Measurements from ENCODE around the gene HUWE1. TPM values are rescaled to one million over a fixed set of nuclear protein-coding genes. Genes with fewer than 3 reads are reported as not detected.

The HUWE1 gene
- total RNA-seq: 100 to 1,000 TPM; 246 to 260 TPM
- 131 TPM for polyA plus RNA-seq (ENCODE audit: insufficient read depth, low read depth, low replicate concordance)
- long read RNA-seq, donor 1, full-length matches to known transcripts: 1 of 47 reads
- long read RNA-seq, donor 1, partial matches to known transcripts: 46 of 47 reads
- long read RNA-seq, donor 1, other reads (novel, unspliced or antisense): 0 of 47 reads
- long read RNA-seq, donor 2, partial matches to known transcripts: 11 of 12 reads
- long read RNA-seq, donor 2, other reads (novel, unspliced or antisense): 0 of 12 reads

GRCh38 chrX:53686151-53686885 is at the start of gene HUWE1:
HUWE1 (minus strand) TSS chrX:53686719; CDS start chrX:53654107, 32,612 bp downstream.
- no peaks in the 10 kb centered on the region for H3K9me3 ChIP-seq
- H3K4me3 ChIP-seq: peak within 1 kb of the TSS; percentile 60 to 79
- no peaks in the 10 kb centered on the region for H3K27me3 ChIP-seq
- H3K36me3 ChIP-seq (ENCODE audit: low read depth, missing control alignments): no peaks in the 10 kb centered on the region
- WGBS, 2 donors: 0% methylated on average over 1 to 13 of the region's 61 CpGs
- peak; percentile 87 for DNase-seq
- no peak for TF ChIP-seq CTCF (IDR thresholded peaks at IDR 0.05)
- no peak for TF ChIP-seq POLR2A (IDR thresholded peaks at IDR 0.05)
- peak within 1 kb of the TSS; percentile 82 to 90 for H3K27ac ChIP-seq
- H3K4me1 ChIP-seq: no peaks in the 10 kb centered on the region
- intact Hi-C loops (cut with DNase I; ENCODE audit: low total_unique reads): no loop called here

- 57 to 66% methylated on average over 2 of the region's 2 CpGs for WGBS, 2 donors
- H3K36me3 ChIP-seq (ENCODE audit: low read depth, missing control alignments): no peaks in the 10 kb centered on the region
- H3K27me3 ChIP-seq: no peaks in the 10 kb centered on the region
- H3K4me3 ChIP-seq: no peak overlapping the region
- intact Hi-C loops (cut with DNase I; ENCODE audit: low total_unique reads): no loop called here
- no peak overlapping the region for H3K27ac ChIP-seq
- TF ChIP-seq CTCF (IDR thresholded peaks at IDR 0.05): no peak
- TF ChIP-seq POLR2A (IDR thresholded peaks at IDR 0.05): no peak
- H3K9me3 ChIP-seq: no peaks in the 10 kb centered on the region
- H3K4me1 ChIP-seq: no peaks in the 10 kb centered on the region
- no peak for DNase-seq
Measured at GRCh38 chrX:53732797-53733196, 46.3 kb upstream of the HUWE1 start.

GRCh38 chrX:53729751-53730150 is 43.2 kb upstream of the HUWE1 start:
- H3K36me3 ChIP-seq (ENCODE audit: low read depth, missing control alignments): no peaks in the 10 kb centered on the region
- DNase-seq: no peak
- 0% methylated on average over 1 of the region's 1 CpG for WGBS, 2 donors
- intact Hi-C loops (cut with DNase I; ENCODE audit: low total_unique reads): no loop called here
- H3K27me3 ChIP-seq: no peaks in the 10 kb centered on the region
- H3K27ac ChIP-seq: no peak overlapping the region
- TF ChIP-seq POLR2A (IDR thresholded peaks at IDR 0.05) (no peak), CTCF (IDR thresholded peaks at IDR 0.05) (no peak)
- no peak overlapping the region for H3K4me3 ChIP-seq
- H3K9me3 ChIP-seq: no peaks in the 10 kb centered on the region
- H3K4me1 ChIP-seq: no peaks in the 10 kb centered on the region

- H3K4me1 ChIP-seq: no peaks in the 10 kb centered on the region
- DNase-seq: no peak
- WGBS, 2 donors: 67 to 83% methylated on average over 2 of the region's 2 CpGs
- TF ChIP-seq POLR2A (IDR thresholded peaks at IDR 0.05) (no peak), CTCF (IDR thresholded peaks at IDR 0.05) (no peak)
- no peak overlapping the region for H3K27ac ChIP-seq
- H3K36me3 ChIP-seq (ENCODE audit: low read depth, missing control alignments): no peaks in the 10 kb centered on the region
- H3K9me3 ChIP-seq: no peaks in the 10 kb centered on the region
- H3K4me3 ChIP-seq: no peak overlapping the region
- no peaks in the 10 kb centered on the region for H3K27me3 ChIP-seq
- intact Hi-C loops (cut with DNase I; ENCODE audit: low total_unique reads): no loop called here
Measured at GRCh38 chrX:53728506-53728905, 42.0 kb upstream of the HUWE1 start.

Data from testis (tissue), 5 donors.